ENCODE data around the gene C2CD5.
"Not testable (repeated sequence)": the region's sequence is repeated elsewhere in the genome, so short reads cannot be mapped to it uniquely, and the experiment has no call there.

C2CD5 gene, protein sequence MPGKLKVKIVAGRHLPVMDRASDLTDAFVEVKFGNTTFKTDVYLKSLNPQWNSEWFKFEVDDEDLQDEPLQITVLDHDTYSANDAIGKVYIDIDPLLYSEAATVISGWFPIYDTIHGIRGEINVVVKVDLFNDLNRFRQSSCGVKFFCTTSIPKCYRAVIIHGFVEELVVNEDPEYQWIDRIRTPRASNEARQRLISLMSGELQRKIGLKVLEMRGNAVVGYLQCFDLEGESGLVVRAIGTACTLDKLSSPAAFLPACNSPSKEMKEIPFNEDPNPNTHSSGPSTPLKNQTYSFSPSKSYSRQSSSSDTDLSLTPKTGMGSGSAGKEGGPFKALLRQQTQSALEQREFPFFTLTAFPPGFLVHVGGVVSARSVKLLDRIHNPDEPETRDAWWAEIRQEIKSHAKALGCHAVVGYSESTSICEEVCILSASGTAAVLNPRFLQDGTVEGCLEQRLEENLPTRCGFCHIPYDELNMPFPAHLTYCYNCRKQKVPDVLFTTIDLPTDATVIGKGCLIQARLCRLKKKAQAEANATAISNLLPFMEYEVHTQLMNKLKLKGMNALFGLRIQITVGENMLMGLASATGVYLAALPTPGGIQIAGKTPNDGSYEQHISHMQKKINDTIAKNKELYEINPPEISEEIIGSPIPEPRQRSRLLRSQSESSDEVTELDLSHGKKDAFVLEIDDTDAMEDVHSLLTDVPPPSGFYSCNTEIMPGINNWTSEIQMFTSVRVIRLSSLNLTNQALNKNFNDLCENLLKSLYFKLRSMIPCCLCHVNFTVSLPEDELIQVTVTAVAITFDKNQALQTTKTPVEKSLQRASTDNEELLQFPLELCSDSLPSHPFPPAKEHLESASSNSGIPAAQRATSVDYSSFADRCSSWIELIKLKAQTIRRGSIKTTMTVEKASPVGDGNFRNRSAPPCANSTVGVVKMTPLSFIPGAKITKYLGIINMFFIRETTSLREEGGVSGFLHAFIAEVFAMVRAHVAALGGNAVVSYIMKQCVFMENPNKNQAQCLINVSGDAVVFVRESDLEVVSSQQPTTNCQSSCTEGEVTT

GRCh38 chr12:22544038-22544979, at the start of gene C2CD5:
C2CD5 (minus strand) TSS chr12:22544542; CDS start chr12:22544150, 392 bp downstream.
- peak; percentile 90 to 95 (median 94) for DNase-seq

DNA sequence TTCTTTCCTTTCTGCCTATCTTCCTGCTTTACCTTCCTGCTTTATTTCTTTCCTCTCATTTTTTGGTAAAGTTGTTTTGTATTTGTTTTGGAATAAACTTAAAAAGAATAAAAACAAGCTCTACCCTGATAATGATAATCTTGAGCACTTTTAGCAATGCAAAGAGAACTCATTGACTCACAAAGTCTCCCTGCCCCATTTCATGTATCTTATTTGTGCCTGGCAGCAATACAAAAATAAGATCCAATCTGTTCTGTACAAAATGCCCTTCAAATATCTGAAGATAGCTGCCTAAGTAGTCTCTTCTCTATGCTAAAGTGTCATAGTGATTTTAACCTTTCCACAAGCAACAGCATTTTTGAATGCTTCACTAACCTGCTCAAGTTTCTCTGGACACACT, 49.5 kb upstream of the C2CD5 start:
- DNase-seq, result no peak

DNA sequence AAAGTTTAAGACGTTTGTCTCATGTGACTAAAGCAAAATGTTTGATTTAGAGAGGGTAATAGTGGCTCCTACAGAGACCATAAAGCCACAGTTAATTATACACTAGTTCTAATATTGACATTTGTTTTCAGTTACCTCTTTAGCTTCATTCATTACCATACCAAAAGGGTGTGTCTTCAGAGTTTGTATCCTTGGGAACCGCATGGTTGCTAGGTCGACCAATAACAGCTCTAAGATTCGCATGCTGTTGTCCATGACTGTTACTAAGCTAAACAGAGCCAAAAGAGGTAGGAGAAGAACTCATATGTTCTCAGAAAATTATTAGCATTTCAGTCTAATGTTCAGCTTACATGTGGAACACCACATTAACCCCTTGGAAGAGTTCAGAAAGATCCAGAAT, 44.5 kb upstream of the C2CD5 start:
- no peak for DNase-seq

GRCh38 chr12:22578328-22578727, 34.0 kb upstream of the C2CD5 start:
- DNase-seq, result no peak

DNA sequence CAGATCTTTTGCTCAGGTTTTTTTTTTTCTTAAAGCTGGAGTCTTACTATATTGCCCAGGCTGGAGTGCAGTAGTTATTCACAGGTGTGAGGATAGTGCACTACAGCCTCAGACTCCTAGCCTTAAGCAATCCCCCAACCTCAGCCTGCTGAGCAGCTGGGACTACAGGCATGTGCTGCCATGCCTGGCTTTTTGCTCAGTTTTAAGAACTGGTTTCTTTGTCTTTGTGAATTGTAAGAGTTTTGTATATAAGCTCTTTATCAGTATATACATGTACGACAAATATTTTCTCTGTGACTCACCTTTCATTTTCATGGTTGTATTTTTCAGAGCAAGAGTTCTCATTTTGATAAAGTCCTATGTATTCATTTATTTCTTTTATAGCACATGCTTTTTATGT, 33.3 kb upstream of the C2CD5 start:
- DNase-seq, result no peak

DNA sequence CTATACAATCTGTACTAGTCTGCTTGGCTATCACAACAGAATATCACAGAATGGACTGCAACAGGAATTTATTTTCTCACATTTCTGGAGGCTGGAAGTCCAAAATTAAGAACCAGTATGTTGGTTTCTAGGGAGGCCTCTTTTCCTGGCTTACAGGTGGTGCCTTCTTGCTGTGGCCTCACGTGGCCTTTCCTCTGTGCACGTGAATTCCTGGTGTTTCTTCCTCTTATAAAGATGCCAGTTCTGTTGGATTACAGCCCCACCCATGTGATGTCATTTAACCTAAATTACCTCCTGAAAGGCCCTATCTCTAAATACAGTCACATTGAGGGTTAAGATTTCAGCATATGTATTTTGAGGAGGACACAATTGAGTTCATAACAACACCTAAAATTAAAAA, 32.1 kb upstream of the C2CD5 start:
- no peak for DNase-seq

GRCh38 chr12:22576065-22576464, 31.7 kb upstream of the C2CD5 start:
- no peak for DNase-seq

- no peak for DNase-seq
Observed at GRCh38 chr12:22574921-22575320, 30.6 kb upstream of the C2CD5 start.

DNA sequence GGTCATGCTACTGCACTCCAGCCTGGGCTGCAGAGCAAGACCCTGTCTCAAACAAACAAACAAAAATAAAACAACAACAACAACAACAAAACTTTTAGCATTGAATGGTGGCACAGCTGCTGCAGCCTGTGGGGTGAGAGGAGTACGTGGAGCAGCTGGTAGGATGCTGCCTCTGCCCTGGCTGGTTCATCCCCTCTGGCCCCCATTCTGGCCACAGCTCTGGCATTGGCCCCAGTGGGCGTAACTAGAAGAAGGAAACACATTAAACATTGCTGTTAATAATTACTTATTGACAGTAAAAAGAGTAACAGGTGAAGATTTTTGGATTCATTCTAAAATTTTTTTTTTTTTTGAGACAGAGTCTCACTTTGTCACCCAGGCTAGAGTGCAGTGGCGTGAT, 28.8 kb upstream of the C2CD5 start:
- no peak for DNase-seq

DNA sequence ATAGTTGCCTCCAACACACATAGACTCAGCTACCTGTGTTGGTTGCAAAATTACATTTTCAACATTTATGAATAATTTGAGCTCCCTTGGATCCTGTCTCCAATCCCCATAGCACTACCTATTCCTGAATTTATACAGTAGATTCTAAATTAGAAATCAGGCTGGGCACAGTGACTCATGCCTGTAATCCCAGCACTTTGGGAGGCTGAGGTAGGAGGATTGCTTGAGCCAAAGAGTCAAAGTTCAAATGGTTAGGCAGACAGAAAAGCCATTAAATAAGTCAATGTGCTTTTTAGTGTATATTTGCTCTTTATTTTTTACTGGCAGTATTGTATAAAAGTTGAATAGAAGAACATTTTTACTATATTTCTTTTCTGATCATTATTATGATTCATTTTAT, 24.9 kb upstream of the C2CD5 start:
- no peak for DNase-seq

- no peak for DNase-seq
Observed at GRCh38 chr12:22562036-22563028, 18.0 kb upstream of the C2CD5 start.

GRCh38 chr12:22554750-22555149, 10.4 kb upstream of the C2CD5 start:
- DNase-seq, result not testable (repeated sequence)

- no peak for DNase-seq
Observed at GRCh38 chr12:22551624-22552023, 7.3 kb upstream of the C2CD5 start.

GRCh38 chr12:22545255-22545654, 913 bp upstream of the C2CD5 start:
- no peak for DNase-seq

DNA sequence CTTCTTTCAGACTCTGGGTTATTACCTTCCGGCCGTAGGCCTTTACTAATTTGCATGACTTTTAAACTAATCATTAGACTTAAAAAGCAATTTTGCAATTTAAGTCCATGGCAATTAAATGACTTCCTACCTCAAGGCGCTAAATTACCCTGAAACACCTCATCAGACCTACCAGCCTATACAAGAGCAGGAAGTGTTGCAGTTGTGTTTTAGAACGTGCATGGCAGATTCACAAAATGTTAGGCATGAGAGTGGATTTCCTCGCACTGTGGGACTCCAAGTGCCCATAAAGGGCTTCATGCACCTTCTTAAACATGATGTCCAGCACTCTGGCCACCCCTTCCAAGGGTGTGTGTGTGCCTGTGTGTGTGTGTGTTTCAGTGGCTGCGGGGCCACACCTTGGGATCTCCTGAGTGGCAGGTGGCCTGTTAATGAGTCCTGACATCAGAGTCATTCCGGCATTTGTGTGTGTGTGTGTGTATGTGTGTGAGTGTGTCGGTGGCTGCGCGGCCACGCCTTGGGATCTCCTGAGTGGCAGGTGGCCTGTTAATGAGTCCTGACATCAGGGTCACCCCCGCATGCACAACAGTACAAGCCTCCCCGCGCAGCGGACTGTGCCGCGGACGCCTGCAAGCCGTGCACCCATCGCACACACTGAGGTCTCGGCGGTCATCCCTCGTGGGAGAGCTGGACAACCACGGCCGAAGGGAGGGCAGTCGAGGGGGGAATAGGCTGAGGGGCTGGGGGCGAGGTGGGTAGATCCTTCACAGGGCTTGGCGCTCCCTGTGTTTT, 900 bp downstream of the C2CD5 start:
- DNase-seq, result peak; percentile 7 to 73 (median 51)

DNA sequence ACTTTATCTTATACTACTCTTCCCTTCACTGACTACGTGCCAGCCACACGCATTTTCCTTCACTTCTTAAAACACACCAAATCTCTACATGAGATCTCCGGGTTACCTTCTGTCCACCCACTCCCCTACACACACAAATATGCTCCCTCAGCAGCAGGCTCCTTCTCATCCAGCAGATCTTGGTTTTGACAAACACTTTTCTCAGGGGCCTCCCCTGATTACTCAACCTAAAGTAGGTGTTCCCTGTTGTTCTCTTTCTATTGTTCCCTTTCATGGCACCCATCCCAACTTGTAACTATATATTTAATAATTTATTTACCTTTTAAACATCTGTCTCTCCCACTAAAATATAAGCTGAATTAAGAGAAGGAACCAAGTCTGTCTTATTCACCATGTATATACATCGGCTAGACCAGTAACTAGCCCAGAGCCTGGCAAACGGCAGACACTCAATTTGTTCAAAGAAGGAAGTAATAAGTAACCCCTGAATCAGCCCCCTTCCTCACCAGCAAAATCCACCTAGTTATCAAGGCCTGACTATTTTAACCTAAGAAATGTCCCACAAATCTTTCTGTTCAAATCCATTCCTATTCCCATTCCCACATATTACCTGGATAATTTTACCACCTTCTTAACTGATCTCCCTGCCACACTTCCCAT, 2.7 kb downstream of the C2CD5 start:
- DNase-seq, result no peak

GRCh38 chr12:22539055-22539454, 5.3 kb downstream of the C2CD5 start:
- no peak for DNase-seq

- DNase-seq, result no peak
Observed at GRCh38 chr12:22538311-22538710, 6.0 kb downstream of the C2CD5 start.

GRCh38 chr12:22536971-22537544, 7.3 kb downstream of the C2CD5 start:
- DNase-seq, result no peak

Measured in stimulated activated naive CD4-positive, alpha-beta T cell (primary cell).